Adrenal gland (tissue), 5 donors: ENCODE measurements around the gene AHRR.

Experiments
- CTCF ChIP-seq, 6 experiments: fragments of 450-650 bp in 4 of 6; fragments of 200-600 bp in 2 of 6; sonication (generic) in 1 of 6; IDR thresholded peaks; 1 replicate in 5 of 6; 2 replicates in 1 of 6; pipeline versions ENCODE4 v1.5.1 to v1.8.0; 2016 to 2021; ENCODE audit warnings: antibody characterized with exemption in 6 of 6, mild to moderate bottlenecking in 2 of 6, moderate library complexity in 1 of 6
- POLR2A ChIP-seq, 2 donors: fragments of 450-650 bp; IDR thresholded peaks; one replicate each; pipeline ENCODE4 v1.6.1; 2017; ENCODE audit warnings: antibody characterized with exemption in 2 of 2, mild to moderate bottlenecking in 2 of 2, moderate library complexity in 1 of 2
- donor health status: DM: no; HTN: no; CAD: no.

- TF ChIP-seq CTCF (IDR thresholded peaks at IDR 0.05): no peak
- no peak for TF ChIP-seq POLR2A (IDR thresholded peaks at IDR 0.05)
Measured at GRCh38 chr5:393846-394275, 72.3 kb downstream of the AHRR start.
